Measurements from ENCODE around the gene CD248.

CD248 gene

DNA sequence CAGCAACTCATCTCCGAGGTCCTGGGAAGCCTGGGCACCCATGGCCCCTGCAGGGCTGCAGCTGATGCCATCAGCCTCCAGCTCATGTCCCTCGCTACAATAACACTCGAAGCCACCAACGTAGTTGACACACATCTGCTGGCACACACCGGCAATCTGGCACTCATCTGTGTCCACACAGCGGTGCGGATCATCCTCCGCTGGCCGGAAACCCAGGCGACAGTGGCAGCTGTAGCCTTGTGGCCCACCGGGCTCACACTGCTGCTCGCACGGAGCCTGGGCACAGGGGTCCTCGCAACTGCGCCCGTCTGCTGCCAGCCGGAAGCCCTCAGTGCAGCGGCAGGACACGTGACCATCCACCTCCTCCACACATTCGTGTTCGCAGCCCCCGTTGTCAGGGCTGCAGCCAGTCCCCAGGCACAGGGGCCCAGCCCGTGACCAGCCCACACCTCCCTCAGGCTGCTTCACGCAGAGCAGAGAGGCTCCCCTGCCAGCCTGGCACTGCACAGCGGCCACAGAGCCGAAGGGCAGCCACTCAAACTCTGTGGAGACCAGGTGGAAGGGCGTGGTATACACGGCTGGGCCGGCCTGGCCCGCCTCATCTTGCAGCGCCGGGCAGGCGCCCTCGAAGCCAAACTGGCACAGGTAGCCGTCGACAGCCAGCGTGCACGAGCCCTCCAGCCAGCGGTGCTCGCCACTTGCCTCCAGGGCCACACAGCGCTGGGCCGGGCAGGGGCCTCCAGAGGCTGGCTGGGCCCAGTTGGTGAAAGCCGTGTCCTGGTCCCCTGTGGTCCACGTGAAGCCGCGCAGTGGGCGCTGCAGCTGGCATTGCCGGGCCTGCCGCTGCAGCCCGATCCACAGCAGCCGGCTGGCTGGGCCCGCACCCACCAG lies 678 bp downstream of the CD248 start:
- no peak for DNase-seq (ENCODE audit: low read depth in 1 of 2, low spot score in 1 of 2)
- Histone ChIP-seq H3K27ac (replicated peaks) (no peak overlapping the region), H3K4me3 (replicated peaks; ENCODE audit: insufficient read depth, low read length) (no peak overlapping the region), H3K27me3 (ENCODE audit: insufficient read depth, poor library complexity, severe bottlenecking) (no peaks in the 10 kb centered on the region)
- TF ChIP-seq SPI1 (IDR thresholded peaks at IDR 0.05; ENCODE audit: borderline replicate concordance, low read depth), result no peak

DNA sequence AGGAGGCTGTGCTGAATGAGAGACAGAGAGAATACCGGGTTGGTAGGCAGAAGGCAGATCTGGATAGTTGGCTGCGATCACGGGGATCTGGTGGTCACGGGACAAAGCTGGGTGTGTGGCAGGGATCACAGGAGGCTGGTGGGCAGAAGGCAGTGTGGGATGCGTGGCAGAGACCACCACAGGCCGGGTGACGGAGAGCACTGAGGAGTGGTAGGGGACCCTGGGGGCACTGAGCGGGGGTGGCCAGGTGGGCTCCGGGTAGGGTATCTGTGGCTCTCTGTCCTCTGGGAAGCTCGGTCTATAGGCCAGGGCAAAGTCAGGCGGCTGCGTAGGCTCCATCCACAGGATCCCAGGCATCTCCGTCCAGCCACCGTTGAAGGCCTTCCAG lies 1.4 kb downstream of the CD248 start:
- Histone ChIP-seq H3K27me3 (ENCODE audit: insufficient read depth, poor library complexity, severe bottlenecking) (no peaks in the 10 kb centered on the region), H3K27ac (replicated peaks) (no peak overlapping the region), H3K4me3 (replicated peaks; ENCODE audit: insufficient read depth, low read length) (no peak overlapping the region)
- TF ChIP-seq POLR2AphosphoS5 (IDR thresholded peaks at IDR 0.05; ENCODE audit: low read depth) (no peak), SPI1 (IDR thresholded peaks at IDR 0.05; ENCODE audit: borderline replicate concordance, low read depth) (no peak), GABPA (IDR thresholded peaks at IDR 0.05; ENCODE audit: low read depth) (no peak)
- TF ChIP-seq, protein P1, sequence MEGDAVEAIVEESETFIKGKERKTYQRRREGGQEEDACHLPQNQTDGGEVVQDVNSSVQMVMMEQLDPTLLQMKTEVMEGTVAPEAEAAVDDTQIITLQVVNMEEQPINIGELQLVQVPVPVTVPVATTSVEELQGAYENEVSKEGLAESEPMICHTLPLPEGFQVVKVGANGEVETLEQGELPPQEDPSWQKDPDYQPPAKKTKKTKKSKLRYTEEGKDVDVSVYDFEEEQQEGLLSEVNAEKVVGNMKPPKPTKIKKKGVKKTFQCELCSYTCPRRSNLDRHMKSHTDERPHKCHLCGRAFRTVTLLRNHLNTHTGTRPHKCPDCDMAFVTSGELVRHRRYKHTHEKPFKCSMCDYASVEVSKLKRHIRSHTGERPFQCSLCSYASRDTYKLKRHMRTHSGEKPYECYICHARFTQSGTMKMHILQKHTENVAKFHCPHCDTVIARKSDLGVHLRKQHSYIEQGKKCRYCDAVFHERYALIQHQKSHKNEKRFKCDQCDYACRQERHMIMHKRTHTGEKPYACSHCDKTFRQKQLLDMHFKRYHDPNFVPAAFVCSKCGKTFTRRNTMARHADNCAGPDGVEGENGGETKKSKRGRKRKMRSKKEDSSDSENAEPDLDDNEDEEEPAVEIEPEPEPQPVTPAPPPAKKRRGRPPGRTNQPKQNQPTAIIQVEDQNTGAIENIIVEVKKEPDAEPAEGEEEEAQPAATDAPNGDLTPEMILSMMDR (IDR thresholded peaks at IDR 0.05; ENCODE audit: insufficient read depth, low read length), result no peak
- TF ChIP-seq, protein P2, sequence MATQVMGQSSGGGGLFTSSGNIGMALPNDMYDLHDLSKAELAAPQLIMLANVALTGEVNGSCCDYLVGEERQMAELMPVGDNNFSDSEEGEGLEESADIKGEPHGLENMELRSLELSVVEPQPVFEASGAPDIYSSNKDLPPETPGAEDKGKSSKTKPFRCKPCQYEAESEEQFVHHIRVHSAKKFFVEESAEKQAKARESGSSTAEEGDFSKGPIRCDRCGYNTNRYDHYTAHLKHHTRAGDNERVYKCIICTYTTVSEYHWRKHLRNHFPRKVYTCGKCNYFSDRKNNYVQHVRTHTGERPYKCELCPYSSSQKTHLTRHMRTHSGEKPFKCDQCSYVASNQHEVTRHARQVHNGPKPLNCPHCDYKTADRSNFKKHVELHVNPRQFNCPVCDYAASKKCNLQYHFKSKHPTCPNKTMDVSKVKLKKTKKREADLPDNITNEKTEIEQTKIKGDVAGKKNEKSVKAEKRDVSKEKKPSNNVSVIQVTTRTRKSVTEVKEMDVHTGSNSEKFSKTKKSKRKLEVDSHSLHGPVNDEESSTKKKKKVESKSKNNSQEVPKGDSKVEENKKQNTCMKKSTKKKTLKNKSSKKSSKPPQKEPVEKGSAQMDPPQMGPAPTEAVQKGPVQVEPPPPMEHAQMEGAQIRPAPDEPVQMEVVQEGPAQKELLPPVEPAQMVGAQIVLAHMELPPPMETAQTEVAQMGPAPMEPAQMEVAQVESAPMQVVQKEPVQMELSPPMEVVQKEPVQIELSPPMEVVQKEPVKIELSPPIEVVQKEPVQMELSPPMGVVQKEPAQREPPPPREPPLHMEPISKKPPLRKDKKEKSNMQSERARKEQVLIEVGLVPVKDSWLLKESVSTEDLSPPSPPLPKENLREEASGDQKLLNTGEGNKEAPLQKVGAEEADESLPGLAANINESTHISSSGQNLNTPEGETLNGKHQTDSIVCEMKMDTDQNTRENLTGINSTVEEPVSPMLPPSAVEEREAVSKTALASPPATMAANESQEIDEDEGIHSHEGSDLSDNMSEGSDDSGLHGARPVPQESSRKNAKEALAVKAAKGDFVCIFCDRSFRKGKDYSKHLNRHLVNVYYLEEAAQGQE (IDR thresholded peaks at IDR 0.05; ENCODE audit: insufficient replicate concordance, low read depth), result no peak
- DNase-seq (ENCODE audit: low read depth in 1 of 2, low spot score in 1 of 2), result no peak

DNA sequence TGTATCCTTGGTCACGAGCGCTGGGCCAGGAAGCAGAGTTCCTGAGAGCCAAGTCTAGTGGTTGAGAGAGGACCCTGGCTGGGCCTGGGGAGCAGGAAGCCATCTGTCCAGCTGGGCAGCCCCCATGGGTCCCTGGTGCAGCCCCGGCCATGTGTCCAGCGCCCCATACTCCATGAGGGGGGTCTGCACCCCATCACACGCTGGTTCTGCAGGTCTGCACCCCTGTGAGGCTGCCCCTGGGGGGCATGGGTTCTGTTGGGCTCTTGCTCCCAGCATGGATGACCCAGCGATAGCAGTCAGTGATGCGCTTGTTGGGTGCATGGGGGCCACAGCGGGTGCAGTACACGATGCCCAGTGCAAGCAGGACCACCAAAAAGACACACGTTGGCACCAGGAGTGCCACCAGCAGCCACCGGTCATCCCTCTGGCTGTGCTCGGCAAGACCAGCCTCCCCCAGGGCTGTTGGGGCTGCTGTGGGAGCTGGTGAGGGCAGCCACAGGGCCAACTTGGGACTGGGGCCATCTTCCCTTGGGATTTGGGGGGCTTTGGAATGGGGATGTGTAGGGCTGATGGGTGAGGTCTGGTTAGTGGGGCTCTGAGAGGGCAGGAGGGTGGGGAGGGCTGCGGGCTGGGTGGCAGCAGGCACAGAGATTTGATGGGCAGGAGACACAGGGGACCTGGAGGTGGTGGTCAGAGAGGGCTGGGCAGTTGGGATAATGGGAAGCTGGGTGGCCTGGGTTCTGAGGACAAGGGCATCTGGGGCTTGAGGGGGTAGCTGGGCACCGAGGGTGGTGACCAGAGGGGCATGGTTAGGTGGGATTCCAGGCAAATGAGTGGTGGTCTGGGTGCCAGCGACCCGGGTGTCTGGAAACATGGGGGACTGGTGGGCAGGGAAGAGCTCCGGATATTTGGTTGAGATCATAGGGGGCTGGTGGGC lies 2.0 kb downstream of the CD248 start:
- DNase-seq (ENCODE audit: low read depth in 1 of 2, low spot score in 1 of 2), result no peak
- Histone ChIP-seq H3K27me3 (ENCODE audit: insufficient read depth, poor library complexity, severe bottlenecking) (no peaks in the 10 kb centered on the region), H3K27ac (replicated peaks) (no peak overlapping the region), H3K4me3 (replicated peaks; ENCODE audit: insufficient read depth, low read length) (no peak overlapping the region)
- TF ChIP-seq, protein P1 (IDR thresholded peaks at IDR 0.05; ENCODE audit: insufficient read depth, low read length), result no peak
- TF ChIP-seq GABPA (IDR thresholded peaks at IDR 0.05; ENCODE audit: low read depth) (no peak), POLR2AphosphoS5 (IDR thresholded peaks at IDR 0.05; ENCODE audit: low read depth) (no peak), SPI1 (IDR thresholded peaks at IDR 0.05; ENCODE audit: borderline replicate concordance, low read depth) (no peak)
- TF ChIP-seq, protein P2 (IDR thresholded peaks at IDR 0.05; ENCODE audit: insufficient replicate concordance, low read depth), result no peak

GRCh38 chr11:66314186-66314501 lies 2.7 kb downstream of the CD248 start:
- TF ChIP-seq GABPA (IDR thresholded peaks at IDR 0.05; ENCODE audit: low read depth) (no peak), POLR2AphosphoS5 (IDR thresholded peaks at IDR 0.05; ENCODE audit: low read depth) (no peak), SPI1 (IDR thresholded peaks at IDR 0.05; ENCODE audit: borderline replicate concordance, low read depth) (no peak)
- TF ChIP-seq, protein P1 (IDR thresholded peaks at IDR 0.05; ENCODE audit: insufficient read depth, low read length), result no peak
- TF ChIP-seq, protein P2 (IDR thresholded peaks at IDR 0.05; ENCODE audit: insufficient replicate concordance, low read depth), result no peak
- no peak overlapping the region for H3K4me3 ChIP-seq (replicated peaks; ENCODE audit: insufficient read depth, low read length)
- no peak overlapping the region for H3K27ac ChIP-seq (replicated peaks)
- H3K27me3 ChIP-seq (ENCODE audit: insufficient read depth, poor library complexity, severe bottlenecking), result no peaks in the 10 kb centered on the region
- no peak for DNase-seq (ENCODE audit: low read depth in 1 of 2, low spot score in 1 of 2)

Measured in HL-60 (cell line).